NK-92 treated with Interleukin-12 subunit alpha and Interleukin-12 subunit beta, amount 100 ng/mL, for 24 hours (cell line): ENCODE measurements around the gene ECPAS.
"Not testable (repeated sequence)": the region's sequence is repeated elsewhere in the genome, so short reads cannot be mapped to it uniquely, and the experiment has no call there.

Experiments used
- DNase-seq: peaks from one replicate; lab custom pipeline; 2025; lab: John Stamatoyannopoulos, UW

Gene ECPAS

DNA sequence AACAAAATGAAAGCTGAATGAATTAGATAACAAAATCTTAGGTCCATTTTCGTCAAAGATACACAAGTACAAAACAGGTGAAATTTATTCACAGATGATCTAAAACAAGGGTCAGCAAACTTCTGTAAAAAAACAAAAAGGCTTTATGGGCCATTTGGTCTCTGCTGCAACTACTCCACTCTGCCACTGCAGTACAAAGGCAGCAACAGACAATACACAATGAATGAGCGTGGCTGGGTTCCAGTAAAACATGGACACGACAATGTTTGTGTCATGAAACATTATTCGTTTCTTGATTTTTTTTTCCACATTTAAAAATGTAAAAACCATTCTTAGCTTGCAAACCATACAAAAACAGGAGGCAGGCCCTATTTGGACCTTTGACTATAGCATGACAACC lies 71.9 kb downstream of the ECPAS start:
- no peak for DNase-seq

DNA sequence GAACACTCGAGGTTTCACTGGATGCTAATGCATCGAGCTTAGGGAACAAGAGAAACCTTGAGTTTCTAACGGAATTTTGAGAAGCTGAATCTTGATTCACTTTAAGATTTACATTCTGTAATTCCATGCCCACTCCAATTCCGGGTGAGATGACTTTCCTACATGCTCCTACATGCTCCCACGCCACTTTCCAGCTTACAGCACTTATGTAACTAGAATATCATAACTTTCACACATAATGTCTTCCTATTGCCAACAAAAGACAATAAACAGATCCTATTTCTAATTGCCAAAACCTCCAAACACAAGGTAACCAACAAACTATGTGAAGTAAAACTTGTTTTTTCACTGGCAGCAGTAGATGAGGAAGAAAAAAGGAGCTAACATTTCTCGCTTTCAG lies 72.9 kb downstream of the ECPAS start:
- no peak for DNase-seq

DNA sequence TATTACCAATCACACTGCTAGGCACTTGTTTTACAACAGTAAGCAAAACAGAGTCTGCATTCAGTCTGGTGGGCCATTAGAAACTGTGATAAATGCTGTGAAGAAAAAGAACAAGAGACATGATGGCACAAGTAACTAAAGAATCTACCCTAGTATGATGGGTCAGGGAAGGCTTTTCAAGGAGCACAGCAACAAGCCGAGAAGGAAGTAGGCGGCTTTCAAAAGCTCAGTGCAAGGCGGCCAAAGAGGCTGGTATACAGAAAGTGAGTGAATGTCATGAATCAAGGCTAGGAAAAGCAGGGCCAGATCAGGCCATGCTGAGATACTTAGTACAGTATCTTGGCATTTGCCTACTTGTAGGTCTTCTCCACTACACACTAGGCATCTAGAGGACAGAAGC lies 76.4 kb downstream of the ECPAS start:
- no peak for DNase-seq

DNA sequence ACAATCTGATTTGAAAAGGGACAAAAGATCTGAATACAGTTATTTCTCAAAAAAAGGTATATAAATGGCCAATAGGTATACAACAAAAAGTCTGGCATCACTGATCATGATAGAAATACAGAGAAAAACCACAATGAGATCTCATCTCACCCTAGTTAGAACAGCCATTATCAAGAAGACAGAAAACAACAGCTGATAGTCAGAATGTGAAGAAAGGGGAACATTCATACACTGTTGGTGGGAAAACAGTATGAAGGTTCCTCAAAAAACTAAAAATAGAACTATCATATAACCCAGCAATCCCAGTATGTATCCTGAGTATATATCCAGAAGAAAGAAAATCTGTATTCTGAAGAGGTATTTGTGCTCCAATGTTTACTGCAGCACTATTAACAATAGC lies 78.5 kb downstream of the ECPAS start:
- DNase-seq, result no peak

DNA sequence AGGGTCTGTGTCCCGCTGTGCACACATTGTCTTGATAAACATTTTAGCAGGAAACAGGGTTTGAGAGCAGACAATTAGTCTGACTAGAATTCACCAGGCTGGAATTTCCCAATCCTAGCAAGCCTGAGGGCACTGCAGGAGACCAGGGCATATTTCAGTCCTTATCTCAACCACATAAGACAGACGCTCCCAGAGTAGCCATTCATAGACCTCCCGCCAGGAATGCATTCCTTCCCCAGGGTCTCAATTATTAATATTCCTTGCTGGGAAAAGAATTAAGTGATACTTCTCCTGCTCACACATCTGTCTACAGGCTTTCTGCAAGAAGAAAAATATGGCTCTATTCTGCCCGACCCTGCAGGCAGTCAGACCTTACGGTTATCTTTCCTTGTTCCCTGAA lies 82.7 kb downstream of the ECPAS start:
- not testable (repeated sequence) for DNase-seq

DNA sequence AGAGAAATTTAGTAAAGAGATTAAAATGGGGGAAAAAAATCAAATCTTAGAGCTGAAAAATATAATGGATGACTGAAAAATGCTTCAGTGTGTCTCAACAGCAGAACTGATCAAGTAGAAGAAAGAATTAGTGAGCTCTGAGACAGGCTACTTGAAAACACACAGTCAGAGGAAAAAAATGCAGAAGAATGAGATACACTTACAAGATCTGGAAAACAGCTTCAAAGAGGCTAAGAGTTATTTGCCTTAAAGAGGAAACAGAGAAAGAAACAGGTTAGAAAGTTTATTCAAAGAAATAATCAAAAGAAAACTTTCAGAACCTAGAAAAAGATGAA lies 83.7 kb downstream of the ECPAS start:
- no peak for DNase-seq

DNA sequence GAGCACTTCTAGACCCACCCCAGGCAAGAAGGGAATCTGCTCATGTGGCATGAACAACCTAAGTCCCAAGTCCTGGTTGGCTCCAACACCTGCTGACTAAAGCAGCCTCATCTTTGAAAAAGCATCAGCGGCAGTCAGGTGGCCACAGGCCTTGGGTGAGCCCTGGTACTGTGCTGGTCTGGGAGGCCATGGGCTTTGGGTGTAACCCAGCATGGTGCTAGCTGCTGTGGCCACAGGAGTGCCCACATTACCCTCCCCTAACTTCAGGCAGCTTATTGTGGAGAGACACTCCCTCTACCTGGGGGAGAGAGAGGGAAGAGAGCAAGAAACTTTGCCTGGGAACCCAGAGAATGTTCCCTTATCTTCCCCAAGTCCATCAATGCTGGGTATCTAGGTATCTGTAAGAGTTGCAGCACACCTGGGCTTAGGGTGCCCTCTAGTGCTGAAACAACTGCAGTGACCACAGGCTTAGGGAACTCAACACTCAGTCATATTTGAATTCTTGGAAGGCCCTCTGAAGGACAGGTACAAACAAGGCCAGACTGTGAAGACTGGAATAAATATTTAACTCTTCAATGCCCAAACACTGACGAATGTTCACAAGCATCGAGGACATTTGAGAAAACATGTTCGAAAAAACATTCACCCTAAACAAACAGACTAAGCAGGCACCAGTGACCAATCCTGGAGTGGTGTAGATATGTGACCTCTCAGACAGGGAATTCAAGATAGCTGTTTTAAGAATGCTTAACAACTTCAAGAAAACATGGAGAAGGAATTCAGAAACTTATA lies 84.2 kb downstream of the ECPAS start:
- peak; percentile 1 for DNase-seq

DNA sequence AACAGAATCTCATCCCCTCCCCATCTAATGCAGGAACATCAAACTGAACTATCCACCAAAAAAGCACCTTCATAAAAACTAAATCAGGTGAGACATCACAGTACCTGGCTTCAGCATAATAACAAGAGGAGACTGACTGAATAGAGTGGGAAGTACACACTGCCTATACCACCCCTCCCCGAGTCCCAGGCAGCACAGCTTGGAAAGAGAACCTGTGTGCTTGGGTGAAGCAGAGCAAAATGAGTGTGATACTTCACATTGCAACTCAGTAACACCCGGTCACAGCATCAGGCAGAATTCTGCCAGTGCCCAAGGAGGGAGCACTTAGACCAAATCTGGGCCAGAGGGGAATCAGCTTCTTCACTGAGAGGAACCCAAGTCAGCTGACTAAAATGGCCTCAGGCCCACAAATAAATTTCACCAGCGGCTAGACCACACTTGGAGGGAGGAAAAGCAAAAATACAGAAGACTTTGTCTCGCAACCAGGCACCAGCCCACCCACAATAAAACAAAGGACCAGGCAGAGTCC lies 84.9 kb downstream of the ECPAS start:
- DNase-seq, result no peak

DNA sequence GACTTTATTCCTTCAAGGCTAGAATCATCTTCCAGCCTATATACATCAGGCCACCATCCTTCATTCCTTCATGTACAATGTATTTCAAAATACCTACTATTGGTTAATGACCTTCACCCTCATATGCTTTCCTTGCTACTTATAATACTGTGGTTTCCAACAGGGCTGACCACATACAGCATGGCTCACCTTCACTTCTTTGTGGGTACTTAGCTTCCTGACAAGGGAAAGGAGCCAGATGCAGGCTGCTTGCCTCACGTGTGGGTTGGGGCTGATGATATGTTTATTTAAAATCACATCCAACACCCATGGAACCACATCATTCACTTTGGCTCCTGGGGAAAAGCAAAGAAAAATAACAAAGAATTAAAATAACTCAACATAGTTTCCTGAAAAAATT lies 90.2 kb downstream of the ECPAS start:
- DNase-seq, result no peak

DNA sequence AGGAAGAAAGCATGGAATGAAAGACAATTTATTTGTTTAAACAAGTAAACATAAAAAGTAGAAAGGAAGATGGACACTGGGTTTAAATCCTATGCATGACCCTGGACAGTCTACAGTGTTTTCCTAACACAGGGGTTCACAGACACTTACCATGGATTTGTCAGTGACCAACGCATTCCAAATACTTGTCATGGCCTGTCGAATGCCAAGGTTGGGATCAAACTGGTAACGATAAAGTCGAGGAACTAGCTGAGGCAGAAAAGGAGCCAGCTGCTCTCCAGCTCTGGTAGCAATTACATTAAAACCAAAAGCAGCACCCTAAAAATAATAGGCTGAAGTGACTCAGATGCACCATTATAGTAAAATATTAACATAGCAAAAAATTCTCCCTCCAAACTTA lies 94.8 kb downstream of the ECPAS start:
- no peak for DNase-seq

DNA sequence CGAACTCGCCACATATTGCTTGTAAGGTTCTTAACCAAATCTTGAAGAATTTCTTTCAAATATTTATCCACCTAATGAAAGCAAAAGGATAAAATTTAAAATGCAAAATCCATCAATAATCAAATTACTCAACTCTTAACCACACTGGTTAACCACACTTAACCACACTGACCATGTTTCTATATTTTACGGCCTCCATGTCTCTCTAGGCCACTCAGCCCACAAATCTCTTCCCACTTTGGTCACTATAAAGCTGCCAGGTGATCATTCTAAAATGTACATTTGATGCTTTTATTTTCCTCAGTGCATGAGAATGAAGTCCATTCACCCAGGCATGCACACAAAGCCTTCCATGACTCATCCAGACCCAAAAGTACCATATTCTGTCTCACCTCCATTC lies 97.8 kb downstream of the ECPAS start:
- DNase-seq, result no peak

DNA sequence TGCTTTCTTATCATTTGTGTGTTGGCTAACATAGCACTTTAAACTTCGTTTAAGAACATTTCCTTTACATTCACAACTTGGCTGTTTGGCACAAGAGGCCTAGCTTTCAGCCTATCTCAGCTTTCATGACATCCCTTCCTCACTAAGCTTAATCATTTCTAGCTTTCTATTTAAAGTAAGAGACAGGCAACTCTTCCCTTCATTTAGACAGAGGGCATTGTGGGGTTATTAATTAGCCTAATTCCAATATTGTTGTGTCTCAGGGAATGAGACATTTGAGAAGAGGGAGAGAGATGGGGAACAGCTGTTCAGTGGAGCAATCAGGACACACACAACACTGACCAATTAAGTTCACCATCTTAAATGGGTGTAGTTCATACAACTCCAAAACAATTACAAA lies 103.2 kb downstream of the ECPAS start:
- DNase-seq, result no peak

DNA sequence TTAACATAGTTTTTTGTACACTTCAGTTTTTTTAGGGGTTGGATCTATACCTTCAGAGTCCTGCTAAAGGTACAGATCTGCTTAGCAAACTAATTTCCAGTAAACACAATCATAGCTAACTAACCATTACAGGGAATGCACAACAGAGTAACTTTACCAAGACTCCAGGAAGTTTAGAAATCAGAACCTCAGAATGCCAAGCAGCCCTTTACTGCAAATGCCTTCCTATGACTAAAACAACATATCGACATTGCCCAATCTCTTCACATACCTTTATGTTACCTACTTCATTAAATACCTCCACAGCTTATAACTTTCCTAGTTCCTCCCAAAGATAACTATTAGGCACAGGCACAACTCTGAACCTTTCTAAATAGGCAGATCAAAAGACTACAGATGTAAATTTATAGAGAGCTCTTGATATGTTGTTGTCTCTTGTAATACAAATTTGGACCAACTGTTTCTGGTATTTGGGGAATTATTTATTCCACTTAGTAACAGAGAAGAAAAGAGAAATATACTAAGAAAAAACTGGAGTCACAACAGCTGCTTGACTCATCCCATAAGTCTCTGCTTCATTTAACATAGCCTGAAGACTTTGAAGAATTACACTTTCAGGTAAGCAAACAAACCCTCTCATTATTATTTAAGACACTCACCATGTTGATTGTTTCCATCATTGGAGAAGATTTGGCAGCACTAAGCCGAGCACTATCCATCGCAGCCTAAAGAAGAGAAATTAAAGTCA lies 108.2 kb downstream of the ECPAS start:
- DNase-seq, result no peak

DNA sequence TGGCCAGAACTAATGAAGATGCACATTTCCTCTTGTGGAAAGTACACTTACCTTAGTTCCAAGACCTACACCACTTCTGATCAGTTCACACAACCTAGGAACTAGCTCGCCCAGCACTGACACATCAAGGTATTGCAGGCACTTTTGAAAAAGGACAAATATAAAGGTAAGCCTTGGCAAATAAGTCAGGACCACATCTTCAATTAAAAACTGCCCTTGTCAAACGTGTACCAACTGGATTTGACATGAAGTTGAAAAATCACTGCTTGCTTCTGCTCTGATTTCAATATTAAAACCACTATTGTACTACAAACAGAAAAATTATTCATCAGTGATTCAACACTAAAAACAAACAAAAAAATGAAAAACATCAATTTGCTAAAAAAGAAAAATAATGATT lies 109.1 kb downstream of the ECPAS start:
- no peak for DNase-seq

DNA sequence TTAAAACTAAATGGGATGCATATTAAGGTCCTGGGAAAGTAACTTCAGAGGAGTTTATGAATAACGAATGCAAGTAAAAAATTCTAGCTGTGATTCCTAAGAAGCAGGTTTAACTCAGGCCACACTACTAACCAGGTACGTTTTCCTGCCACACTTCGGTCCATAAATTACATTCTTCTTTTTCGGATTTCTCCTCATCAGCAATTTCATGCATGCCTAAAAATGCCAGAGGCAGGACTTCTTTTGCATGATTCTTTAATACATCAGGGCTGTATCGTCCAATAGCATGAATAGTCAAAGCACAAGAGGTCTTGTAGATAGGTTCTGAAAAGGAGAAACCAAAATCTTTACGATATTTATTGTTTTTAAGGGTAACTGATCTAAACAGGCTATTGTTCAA lies 111.9 kb downstream of the ECPAS start:
- DNase-seq, result no peak

DNA sequence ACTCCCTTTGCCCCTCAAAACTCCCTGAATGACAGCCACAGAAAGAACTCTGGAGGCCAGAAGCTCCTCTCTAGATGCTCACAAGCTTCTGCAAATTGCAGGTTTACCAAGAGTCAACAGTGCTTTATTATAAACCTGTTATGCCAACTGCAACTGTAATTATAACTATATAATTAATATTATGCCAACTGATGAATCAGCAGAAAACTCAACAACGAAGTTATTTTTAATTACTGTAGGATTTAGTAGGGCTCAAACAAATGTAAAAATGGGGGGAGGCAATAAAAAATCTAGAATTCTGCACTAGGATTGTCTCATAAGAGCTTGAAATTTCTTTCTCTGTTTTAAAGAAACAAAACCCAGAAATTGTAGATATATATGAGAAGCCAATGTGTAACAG lies 117.2 kb downstream of the ECPAS start:
- no peak for DNase-seq

DNA sequence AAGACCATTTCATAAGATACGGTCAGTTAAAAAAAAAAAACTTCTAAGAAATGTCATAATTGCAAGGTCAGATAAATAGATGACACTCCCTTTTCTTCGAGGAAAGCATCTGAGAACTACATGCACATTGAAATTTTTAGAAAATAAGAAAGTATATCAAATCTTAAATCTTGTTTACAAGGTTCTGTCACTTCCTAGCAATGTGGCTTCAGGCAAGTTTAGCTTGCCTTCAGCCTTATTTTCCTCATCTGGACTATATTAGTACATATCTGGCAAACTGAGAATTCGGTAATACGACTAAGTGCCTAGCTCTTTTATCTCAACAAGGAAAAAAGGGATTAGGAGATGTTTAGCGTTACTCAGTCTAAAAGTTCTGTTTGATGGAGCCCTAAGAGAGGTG lies 121.7 kb downstream of the ECPAS start:
- DNase-seq, result no peak

DNA sequence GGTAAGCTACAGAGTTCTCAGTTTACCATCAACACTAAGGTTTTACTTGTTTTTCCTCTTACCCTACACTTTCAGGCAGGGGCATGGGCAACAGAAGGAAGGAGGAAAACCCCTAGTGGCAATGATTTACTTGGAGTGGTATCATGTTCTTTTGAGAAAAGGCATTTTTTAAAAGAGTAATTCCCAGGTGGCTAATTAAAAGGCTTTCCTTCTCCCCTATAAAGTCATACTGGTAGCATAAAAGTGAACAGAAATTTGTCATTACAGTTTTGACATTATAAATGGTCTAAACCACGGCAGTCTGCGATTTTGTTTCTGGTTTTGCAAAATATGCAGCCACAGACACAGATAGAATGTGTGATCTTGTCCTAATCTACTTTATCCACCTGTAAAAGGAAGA lies 123.3 kb downstream of the ECPAS start:
- no peak for DNase-seq

DNA sequence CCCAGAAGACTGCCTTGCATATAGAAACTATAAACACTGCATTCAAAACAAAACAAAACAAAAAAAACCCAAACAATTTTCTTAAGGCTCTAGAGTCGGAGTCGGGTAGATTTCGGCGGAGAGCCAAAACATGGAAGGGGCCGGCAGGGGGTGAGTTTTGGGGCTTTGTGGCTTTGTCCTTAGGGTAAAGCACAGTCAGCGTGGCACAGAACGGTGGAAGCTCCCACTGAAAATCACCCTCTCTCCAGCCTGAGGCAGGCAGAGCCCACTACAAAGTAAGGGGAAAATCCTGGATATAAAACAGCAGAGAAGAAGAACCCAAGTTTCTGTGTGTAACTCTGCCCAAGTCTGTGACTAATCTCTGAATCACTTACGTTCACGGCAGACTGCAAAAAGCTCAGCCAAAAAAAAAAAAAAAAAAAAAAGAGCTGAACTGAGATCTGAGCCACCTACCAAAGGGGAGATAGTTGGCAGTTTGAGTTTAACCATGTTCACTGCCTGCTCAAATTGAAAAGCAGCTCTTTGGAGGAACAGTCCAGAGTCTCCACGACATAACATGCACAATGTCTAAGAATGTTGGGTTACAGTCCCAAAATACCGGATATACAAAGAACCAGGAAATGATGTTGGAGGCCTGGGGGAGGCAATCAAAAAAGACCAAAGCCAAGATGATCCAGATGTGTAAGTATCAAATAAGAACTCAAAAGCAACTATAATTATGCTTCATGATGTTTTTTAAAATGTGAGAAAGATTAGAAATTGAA lies 127.5 kb downstream of the ECPAS start:
- no peak for DNase-seq

DNA sequence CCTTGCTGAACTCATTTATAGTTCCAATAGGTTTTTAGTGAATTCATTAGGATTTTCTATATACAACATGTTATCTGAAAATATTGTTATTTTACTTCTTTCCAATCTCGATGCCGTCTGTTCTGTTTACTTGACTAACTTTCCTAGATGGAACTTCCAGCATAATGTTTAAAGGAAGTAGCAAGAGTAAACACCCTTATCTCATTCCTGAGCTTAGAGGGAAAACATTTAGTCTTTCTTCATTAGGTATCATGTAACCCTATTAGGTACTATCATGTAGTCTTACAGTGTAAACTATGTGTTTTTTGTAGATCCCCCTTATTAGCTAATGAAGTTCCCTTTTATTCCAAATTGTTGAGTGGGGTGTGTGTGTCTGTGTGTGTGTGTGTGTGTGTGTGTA lies 131.6 kb downstream of the ECPAS start:
- no peak for DNase-seq

DNA sequence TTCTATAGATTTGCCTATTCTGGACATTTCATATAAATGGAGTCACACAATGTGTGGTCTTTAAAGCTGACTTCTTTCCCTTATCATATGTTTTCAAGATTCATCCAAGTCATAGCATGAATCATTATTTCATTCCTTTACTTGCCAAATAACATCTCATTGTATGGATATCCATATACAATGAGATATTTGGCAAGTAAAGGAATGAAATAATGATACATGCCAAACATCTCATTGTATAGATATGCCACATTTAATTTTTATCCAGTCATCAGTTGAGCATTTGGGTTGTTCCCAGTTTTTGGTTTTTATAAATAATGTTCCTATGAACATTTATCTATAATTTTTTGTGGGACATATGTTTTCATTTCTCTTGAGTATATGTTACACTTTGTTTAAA lies 133.6 kb downstream of the ECPAS start:
- no peak for DNase-seq

DNA sequence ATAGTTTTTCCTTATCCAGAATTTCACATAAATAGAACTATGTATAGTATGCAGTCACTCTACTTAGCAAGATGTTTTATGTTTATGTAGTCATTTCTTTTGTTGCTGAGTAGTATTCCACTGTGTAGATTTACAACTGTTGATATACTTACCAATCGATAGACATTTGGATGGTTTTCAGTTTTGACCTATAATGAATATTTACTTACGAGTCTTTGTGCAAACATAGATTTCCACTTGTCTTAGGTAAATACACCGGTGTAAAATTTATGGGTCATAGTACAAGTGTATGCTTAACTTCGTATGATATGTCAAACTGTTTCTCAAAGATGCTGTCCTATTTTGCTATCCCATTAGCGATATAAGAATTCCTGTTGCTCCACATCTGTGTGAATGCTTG lies 134.4 kb downstream of the ECPAS start:
- DNase-seq, result no peak

DNA sequence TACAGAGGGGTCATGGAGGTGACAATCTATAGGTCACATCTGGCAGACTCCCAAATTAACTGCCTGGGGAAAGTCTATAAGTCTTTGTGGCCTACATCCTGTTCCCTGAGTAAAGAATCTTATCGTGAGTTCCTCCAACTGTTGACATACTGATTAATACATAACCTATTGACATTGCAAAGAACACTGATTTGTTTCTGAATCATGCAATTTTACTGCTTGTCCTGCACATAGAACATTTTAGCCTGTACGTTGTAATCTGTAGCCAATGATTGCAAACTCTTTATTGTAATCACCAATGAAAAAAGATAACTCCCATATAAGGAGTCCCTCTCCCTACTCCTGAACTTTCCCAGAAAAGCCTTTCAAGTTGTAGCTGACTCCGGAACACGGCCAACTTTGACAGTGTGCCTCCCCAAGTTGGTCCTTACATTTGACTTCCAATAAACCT lies 135.3 kb downstream of the ECPAS start:
- DNase-seq, result no peak
